D721Med (cell line): ENCODE data around the gene FBN1.

Experiments
- DNase-seq: peaks from one replicate; pipeline ENCODE4 v3.0.0; 2011; ENCODE audit warnings: low spot score; ENCODE audit not compliant: insufficient read length
- FAIRE-seq: peaks from 2 replicates; lab custom pipeline; 2011; peaks lifted over from hg19 to GRCh38; lab: Jason Lieb, UNC
- TF ChIP-seq, protein P1 (sequence below): IDR thresholded peaks from 2 replicates; pipeline ENCODE4 v1.5.1; 2012; ENCODE audit warnings: mild to moderate bottlenecking, control low read depth; ENCODE audit not compliant: insufficient read depth; ENCODE audit errors: missing control alignments

Gene FBN1

DNA sequence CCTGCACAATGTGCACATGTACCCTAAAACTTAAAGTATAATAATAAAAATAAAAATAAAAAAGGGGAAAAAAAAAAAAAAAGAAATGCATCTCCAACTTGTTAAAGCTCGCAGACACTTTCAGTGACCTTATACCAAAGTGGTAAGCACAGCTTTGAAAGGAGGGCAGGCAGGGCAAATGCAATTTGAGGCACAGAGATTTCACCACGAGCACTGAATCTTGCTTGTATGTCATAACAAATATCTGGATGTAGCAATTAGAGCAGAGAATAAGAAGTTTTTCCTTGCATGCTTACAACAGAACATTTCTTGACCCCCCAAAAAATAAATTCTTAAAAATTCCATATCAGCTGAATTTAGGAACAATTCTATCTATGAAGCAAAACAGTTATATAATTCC, 66.5 kb downstream of the FBN1 start:
- DNase-seq (no peak), FAIRE-seq (no peak)
- TF ChIP-seq, protein P1, sequence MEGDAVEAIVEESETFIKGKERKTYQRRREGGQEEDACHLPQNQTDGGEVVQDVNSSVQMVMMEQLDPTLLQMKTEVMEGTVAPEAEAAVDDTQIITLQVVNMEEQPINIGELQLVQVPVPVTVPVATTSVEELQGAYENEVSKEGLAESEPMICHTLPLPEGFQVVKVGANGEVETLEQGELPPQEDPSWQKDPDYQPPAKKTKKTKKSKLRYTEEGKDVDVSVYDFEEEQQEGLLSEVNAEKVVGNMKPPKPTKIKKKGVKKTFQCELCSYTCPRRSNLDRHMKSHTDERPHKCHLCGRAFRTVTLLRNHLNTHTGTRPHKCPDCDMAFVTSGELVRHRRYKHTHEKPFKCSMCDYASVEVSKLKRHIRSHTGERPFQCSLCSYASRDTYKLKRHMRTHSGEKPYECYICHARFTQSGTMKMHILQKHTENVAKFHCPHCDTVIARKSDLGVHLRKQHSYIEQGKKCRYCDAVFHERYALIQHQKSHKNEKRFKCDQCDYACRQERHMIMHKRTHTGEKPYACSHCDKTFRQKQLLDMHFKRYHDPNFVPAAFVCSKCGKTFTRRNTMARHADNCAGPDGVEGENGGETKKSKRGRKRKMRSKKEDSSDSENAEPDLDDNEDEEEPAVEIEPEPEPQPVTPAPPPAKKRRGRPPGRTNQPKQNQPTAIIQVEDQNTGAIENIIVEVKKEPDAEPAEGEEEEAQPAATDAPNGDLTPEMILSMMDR: no peak

DNA sequence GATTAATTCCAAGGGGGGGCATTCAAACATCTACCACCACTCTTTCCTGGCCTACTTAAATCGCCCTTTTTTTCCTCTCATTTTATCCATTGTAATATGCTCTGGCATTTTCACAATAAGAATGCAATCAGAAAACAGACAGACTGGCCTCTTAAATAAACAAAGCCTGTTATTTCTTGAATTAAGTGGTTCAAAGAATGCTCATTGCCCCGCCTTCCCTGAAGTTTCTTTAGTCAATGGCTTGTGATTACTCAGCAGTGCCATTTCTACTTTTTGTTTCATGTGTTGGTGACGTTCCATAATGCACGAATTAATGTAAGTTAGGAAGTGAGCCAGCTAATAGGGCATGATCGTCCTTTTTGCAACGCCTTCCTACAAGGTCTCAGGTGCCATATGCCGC, 68.0 kb downstream of the FBN1 start:
- TF ChIP-seq, protein P1: no peak
- DNase-seq (no peak), FAIRE-seq (no peak)

DNA sequence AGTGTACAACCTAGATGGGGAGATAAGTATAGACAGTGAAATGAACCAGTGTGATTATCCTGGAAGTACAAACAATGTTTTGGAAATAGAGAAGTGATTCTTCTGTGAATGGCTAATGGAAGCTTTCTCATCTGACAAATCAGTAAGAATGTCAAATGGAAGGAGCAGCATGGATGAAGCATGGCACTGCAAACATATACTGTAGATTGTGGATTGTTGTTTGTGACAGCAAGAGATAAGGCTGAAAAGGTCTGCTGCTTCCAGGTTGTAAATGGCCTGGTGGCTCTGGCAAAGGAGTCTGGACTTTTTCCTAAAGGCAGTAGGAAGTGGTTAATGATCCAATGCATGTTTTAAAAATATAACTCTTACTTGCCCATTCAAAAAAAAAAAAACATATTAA, 71.3 kb downstream of the FBN1 start:
- no peak for FAIRE-seq

DNA sequence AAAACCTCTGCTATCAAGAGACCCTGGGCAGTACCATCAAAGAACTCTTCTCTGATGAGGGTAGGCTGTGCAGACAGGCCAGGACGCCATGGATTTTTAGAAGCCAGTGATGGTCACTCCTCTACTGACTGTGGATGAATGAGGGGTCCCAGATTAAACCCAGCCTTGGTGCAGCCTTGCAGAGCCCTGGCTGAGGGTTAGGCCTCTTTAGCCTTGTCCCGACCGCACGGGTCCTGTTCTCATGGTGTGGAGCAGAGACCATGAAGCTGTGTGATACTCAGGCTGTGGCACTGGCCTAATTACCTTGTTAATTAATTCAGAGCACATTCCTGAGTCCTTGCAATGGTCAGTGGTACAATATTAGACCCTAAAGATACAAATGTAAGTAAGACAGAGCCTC, 71.7 kb downstream of the FBN1 start:
- FAIRE-seq (no peak), DNase-seq (no peak)
- TF ChIP-seq, protein P1: no peak

More for the DNA sequence above, 71.3 kb downstream of the FBN1 start:
- no peak for DNase-seq
- TF ChIP-seq, protein P1: no peak

DNA sequence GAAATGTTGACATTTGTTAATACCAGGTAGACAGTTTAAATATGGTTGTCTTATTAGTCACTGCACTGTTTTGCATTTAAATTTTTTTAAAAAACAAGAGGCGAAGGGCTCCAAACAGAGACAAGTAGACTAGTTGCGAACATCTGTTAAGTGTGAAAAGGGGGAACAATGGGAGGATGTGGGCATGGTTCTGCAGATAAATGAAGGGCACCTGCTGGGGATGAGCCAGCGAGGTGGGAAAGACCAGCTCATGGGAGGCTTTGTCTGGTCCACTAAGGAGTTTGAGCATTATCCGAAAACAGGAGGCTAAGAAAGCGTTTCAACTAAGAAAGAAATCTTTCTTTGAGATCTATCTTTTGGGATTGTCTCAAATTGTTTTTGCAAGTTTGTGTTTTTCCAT, 72.7 kb downstream of the FBN1 start:
- DNase-seq (no peak), FAIRE-seq (no peak)
- TF ChIP-seq, protein P1: no peak

DNA sequence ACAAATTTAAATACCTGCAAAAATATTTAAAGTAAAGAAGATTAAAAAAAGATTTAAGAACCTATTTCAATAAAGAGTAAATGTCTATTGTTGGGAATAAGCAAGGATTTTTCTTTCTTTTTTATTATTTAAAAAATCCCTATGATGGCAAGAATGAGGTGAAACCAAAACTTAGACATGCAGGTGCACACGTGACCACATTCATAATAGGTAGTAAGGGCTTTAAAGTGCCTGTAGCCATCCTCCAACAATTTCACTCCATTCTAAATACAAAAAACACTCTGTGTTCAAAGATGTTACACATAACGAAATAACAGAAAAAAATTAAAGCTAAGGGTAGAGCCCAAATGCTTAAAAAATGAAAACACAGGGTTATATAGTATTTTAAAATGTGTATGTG, 74.0 kb downstream of the FBN1 start:
- no peak for DNase-seq
- FAIRE-seq: no peak
- TF ChIP-seq, protein P1: no peak

DNA sequence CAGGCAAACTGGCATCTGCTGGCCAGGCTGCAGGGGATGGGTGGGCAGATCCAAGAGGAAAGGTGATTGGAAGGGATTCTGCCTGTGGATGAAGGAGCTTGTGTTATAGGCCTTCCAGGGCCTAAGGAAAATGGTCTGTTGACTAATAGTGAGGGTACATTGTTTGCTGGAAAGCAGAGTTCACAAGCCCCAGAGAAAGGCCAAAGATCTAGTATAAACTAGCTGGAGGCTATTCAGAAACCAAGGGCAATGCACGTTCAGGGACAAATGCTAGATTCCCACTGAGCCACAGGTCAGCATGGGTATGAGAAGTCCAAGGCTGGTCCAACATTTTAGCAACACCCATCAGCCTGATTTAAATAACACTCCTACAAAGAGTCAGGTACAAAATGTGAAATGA, 74.7 kb downstream of the FBN1 start:
- no peak for DNase-seq
- FAIRE-seq: no peak
- TF ChIP-seq, protein P1: no peak
